ENCODE results near the gene SLCO3A1. TPM values are rescaled to one million over a fixed set of nuclear protein-coding genes. Genes with fewer than 3 reads are reported as not detected.

The SLCO3A1 gene
- total and polyA plus RNA-seq, 2 of the 8 experiments (the other 6 are each of a cell fraction or from before 2014, with no cell fraction given): 15.1 to 20.4 TPM

GRCh38 chr15:91897585-91898372 lies 44.3 kb downstream of the SLCO3A1 start (continued):
- TF ChIP-seq HDAC2 (IDR thresholded peaks at IDR 0.05; ENCODE audit: borderline replicate concordance in 1 of 2, low read depth in 2 of 2, low read length in 2 of 2) (no peak), TCF12 (IDR thresholded peaks at IDR 0.05; ENCODE audit: low read depth, low read length) (no peak), EZH2 (IDR thresholded peaks at IDR 0.05; ENCODE audit: low read depth, low read length, severe bottlenecking) (no peak), SIX5 (IDR thresholded peaks at IDR 0.05; ENCODE audit: low read depth, low read length) (no peak), CTCF (IDR thresholded peaks at IDR 0.05; ENCODE audit: control extremely low read depth in 1 of 3, insufficient read depth in 1 of 3, low read depth in 1 of 3, low read length in 3 of 3) (no peak), HDAC6 (IDR thresholded peaks at IDR 0.05; ENCODE audit: low read depth, low read length) (no peak), FOSL1 (IDR thresholded peaks at IDR 0.05; ENCODE audit: insufficient read depth, low read depth, low read length) (no peak), E2F6 (IDR thresholded peaks at IDR 0.05) (no peak), BACH1 (IDR thresholded peaks at IDR 0.05; ENCODE audit: low read length) (no peak)
